SK-N-SH treated with all-trans-retinoic acid at 6 μM for 48 hours (cell line): ENCODE data around the gene CRB3.

ENCODE experiments used
- PATZ1 ChIP-seq: fragments of 250-450 bp; sonication (Bioruptor Pico); IDR thresholded peaks from 2 replicates; pipeline ENCODE4 v1.8.0; 2020; ENCODE audit warnings: mild to moderate bottlenecking, moderate library complexity, borderline replicate concordance
- PPARA ChIP-seq: fragments of 250-450 bp; sonication (Bioruptor Pico); IDR thresholded peaks from 2 replicates; pipeline ENCODE4 v1.5.0; 2020; ENCODE audit warnings: mild to moderate bottlenecking, borderline replicate concordance
- RARB ChIP-seq: fragments of 250-450 bp; sonication (Bioruptor Pico); IDR thresholded peaks from 2 replicates; pipeline ENCODE4 v1.8.0; 2021; ENCODE audit warnings: mild to moderate bottlenecking, moderate library complexity
- TCF4 ChIP-seq: fragments of 250-450 bp; sonication (Bioruptor Pico); IDR thresholded peaks from 2 replicates; pipeline ENCODE4 v1.8.0; 2021; ENCODE audit warnings: mild to moderate bottlenecking, moderate library complexity, borderline replicate concordance
- TSHZ2 ChIP-seq: fragments of 250-450 bp; sonication (Bioruptor Pico); IDR thresholded peaks from 2 replicates; pipeline ENCODE4 v1.5.0; 2020; ENCODE audit warnings: mild to moderate bottlenecking, moderate library complexity
- ZFP30 ChIP-seq: fragments of 450-650 bp; formaldehyde crosslinking; IDR thresholded peaks from 2 replicates; pipeline ENCODE4 v1.5.0; 2022; ENCODE audit warnings: mild to moderate bottlenecking, moderate library complexity
- ZNF8 ChIP-seq: fragments of 450-650 bp; formaldehyde crosslinking; IDR thresholded peaks from 2 replicates; pipeline ENCODE4 v1.5.0; 2020; ENCODE audit warnings: mild to moderate bottlenecking, moderate library complexity

GRCh38 chr19:6491802-6492592 is 27.9 kb downstream of the CRB3 start:
- TF ChIP-seq ZNF8 (CRISPR knock-in tag) (no peak), PATZ1 (no peak), TCF4 (CRISPR knock-in tag) (no peak), ZFP30 (CRISPR knock-in tag) (no peak), PPARA (CRISPR knock-in tag) (no peak), TSHZ2 (CRISPR knock-in tag) (no peak), RARB (no peak)
